Effector memory CD8-positive, alpha-beta T cell (primary cell): ENCODE results near the gene EIPR1.

Experiments used
- ATAC-seq: fragments of 150-1000 bp; cut with Tn5 transposase; replicated peaks from 2 replicates; pipeline ENCODE4 v1.10.0; 2021; ENCODE audit warnings: mild to moderate bottlenecking, moderate library complexity
- DNase-seq, 3 experiments: peaks; one replicate each; pipeline ENCODE4 v3.0.0; 2021
- H3K27ac Mint-ChIP-seq, 2 donors: one replicate each; pipeline ENCODE4 v1.8.0; 2022; ENCODE audit warnings: mild to moderate bottlenecking in 2 of 2, mixed read lengths in 2 of 2, moderate library complexity in 2 of 2
- H3K27me3 Mint-ChIP-seq, 2 donors: one replicate each; pipeline ENCODE4 v1.8.0; 2022; ENCODE audit warnings: mixed read lengths in 2 of 2
- H3K36me3 Mint-ChIP-seq: one replicate; pipeline ENCODE4 v1.8.0; 2022; ENCODE audit warnings: mild to moderate bottlenecking, moderate library complexity, mixed read lengths; ENCODE audit not compliant: insufficient read depth
- H3K4me1 Mint-ChIP-seq, 2 donors: one replicate each; pipeline ENCODE4 v1.8.0; 2022; ENCODE audit warnings: low read depth in 2 of 2, mixed read lengths in 2 of 2
- H3K4me3 Mint-ChIP-seq, 2 donors: one replicate each; pipeline ENCODE4 v1.8.0; 2022; ENCODE audit warnings: mild to moderate bottlenecking in 2 of 2, mixed read lengths in 2 of 2, moderate library complexity in 2 of 2
- H3K9me3 Mint-ChIP-seq, 2 donors: one replicate each; pipeline ENCODE4 v1.8.0; 2022; ENCODE audit warnings: mixed read lengths in 2 of 2

Gene EIPR1

GRCh38 chr2:3413697-3414096 is 36.1 kb upstream of the EIPR1 start:
- Mint-ChIP-seq H3K4me1 (peaks cover 12 to 25% of the 10 kb centered on the region in 2 donors), H3K27ac (no peak overlapping the region), H3K27me3 (no peaks in the 10 kb centered on the region), H3K36me3 (peaks cover 15% of the 10 kb centered on the region), H3K4me3 (no peak overlapping the region), H3K9me3 (no peaks in the 10 kb centered on the region)
- DNase-seq (no peak), ATAC-seq (no peak)

- H3K27ac Mint-ChIP-seq: peak overlapping the region in 1 of 2 donors; percentile 11
- no peak for DNase-seq
- H3K36me3 Mint-ChIP-seq: peaks cover 14% of the 10 kb centered on the region
- H3K27me3 Mint-ChIP-seq: no peaks in the 10 kb centered on the region
- ATAC-seq: no peak
- H3K4me3 Mint-ChIP-seq: no peak overlapping the region
- peaks cover 8 to 27% of the 10 kb centered on the region in 2 donors for H3K4me1 Mint-ChIP-seq
- no peaks in the 10 kb centered on the region for H3K9me3 Mint-ChIP-seq
Measured at GRCh38 chr2:3411103-3411502, 33.5 kb upstream of the EIPR1 start.

GRCh38 chr2:3409627-3410170 is 32.1 kb upstream of the EIPR1 start:
- DNase-seq: no peak
- no peak for ATAC-seq
- Mint-ChIP-seq H3K27me3 (no peaks in the 10 kb centered on the region), H3K36me3 (peaks cover 15% of the 10 kb centered on the region), H3K9me3 (no peaks in the 10 kb centered on the region), H3K27ac (no peak overlapping the region), H3K4me1 (peaks cover 11 to 27% of the 10 kb centered on the region in 2 donors), H3K4me3 (no peak overlapping the region)

DNA sequence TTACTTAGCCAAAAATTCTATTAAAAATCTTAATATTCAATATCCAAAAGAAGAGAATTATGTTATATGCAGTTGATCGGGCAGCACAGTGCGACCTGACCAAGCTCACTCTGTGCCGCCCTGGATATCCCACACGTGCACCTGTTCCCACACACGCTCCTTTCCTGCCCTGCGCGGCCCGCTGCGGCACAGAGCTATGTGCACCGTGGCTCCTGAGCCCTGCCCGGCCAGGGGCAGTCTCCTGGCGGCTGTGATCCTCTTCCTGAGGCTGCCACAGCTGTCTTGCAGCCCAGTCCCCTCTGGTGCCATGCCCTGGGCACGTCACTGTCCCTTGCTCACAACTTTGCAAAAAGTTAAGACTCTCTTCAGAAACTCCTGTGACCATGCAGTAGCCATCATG is 31.2 kb upstream of the EIPR1 start:
- H3K27ac Mint-ChIP-seq: no peak overlapping the region
- ATAC-seq (no peak), DNase-seq (no peak)
- no peaks in the 10 kb centered on the region for H3K9me3 Mint-ChIP-seq
- H3K36me3 Mint-ChIP-seq: peaks cover 25% of the 10 kb centered on the region
- H3K4me3 Mint-ChIP-seq: no peak overlapping the region
- H3K27me3 Mint-ChIP-seq: no peaks in the 10 kb centered on the region
- peaks cover 15 to 36% of the 10 kb centered on the region in 2 donors for H3K4me1 Mint-ChIP-seq

- Mint-ChIP-seq H3K27ac (no peak overlapping the region), H3K4me1 (peaks cover 13 to 32% of the 10 kb centered on the region in 2 donors), H3K27me3 (no peaks in the 10 kb centered on the region), H3K4me3 (no peak overlapping the region), H3K9me3 (no peaks in the 10 kb centered on the region), H3K36me3 (peaks cover 45% of the 10 kb centered on the region)
- no peak for DNase-seq
- no peak for ATAC-seq
Measured at GRCh38 chr2:3406501-3406900, 28.9 kb upstream of the EIPR1 start.

- peaks cover 13 to 34% of the 10 kb centered on the region in 2 donors for H3K4me1 Mint-ChIP-seq
- peaks cover 50% of the 10 kb centered on the region for H3K36me3 Mint-ChIP-seq
- no peak for ATAC-seq
- DNase-seq: no peak
- no peak overlapping the region for H3K27ac Mint-ChIP-seq
- H3K9me3 Mint-ChIP-seq: no peaks in the 10 kb centered on the region
- no peaks in the 10 kb centered on the region for H3K27me3 Mint-ChIP-seq
- H3K4me3 Mint-ChIP-seq: no peak overlapping the region
Measured at GRCh38 chr2:3405876-3406275, 28.3 kb upstream of the EIPR1 start.

GRCh38 chr2:3405307-3405706 is 27.7 kb upstream of the EIPR1 start:
- Mint-ChIP-seq H3K27ac (no peak overlapping the region), H3K27me3 (no peaks in the 10 kb centered on the region), H3K4me1 (peaks cover 18 to 40% of the 10 kb centered on the region in 2 donors), H3K4me3 (no peak overlapping the region), H3K36me3 (peaks cover 51% of the 10 kb centered on the region), H3K9me3 (no peaks in the 10 kb centered on the region)
- no peak for ATAC-seq
- no peak for DNase-seq

- Mint-ChIP-seq H3K4me3 (no peak overlapping the region), H3K27ac (peak overlapping the region; percentile 3 to 77), H3K9me3 (no peaks in the 10 kb centered on the region), H3K4me1 (peaks cover 18 to 36% of the 10 kb centered on the region in 2 donors), H3K36me3 (peaks cover 51% of the 10 kb centered on the region), H3K27me3 (no peaks in the 10 kb centered on the region)
- DNase-seq (no peak), ATAC-seq (no peak)
Measured at GRCh38 chr2:3404349-3404894, 26.8 kb upstream of the EIPR1 start.

GRCh38 chr2:3403587-3404334 is 26.1 kb upstream of the EIPR1 start:
- DNase-seq (no peak), ATAC-seq (no peak)
- peaks cover 17 to 33% of the 10 kb centered on the region in 2 donors for H3K4me1 Mint-ChIP-seq
- peaks cover 45% of the 10 kb centered on the region for H3K36me3 Mint-ChIP-seq
- H3K9me3 Mint-ChIP-seq: no peaks in the 10 kb centered on the region
- H3K27me3 Mint-ChIP-seq: no peaks in the 10 kb centered on the region
- H3K4me3 Mint-ChIP-seq: no peak overlapping the region
- H3K27ac Mint-ChIP-seq: peak overlapping the region; percentile 3 to 77

GRCh38 chr2:3399829-3400228 is 22.2 kb upstream of the EIPR1 start:
- Mint-ChIP-seq H3K36me3 (peaks cover 47% of the 10 kb centered on the region), H3K27ac (no peak overlapping the region), H3K4me3 (no peak overlapping the region), H3K9me3 (peaks cover 0 to 5% of the 10 kb centered on the region in 2 donors), H3K27me3 (no peaks in the 10 kb centered on the region), H3K4me1 (peaks cover 15 to 33% of the 10 kb centered on the region in 2 donors)
- no peak for DNase-seq
- ATAC-seq: no peak

- DNase-seq (no peak), ATAC-seq (no peak)
- Mint-ChIP-seq H3K36me3 (peaks cover 43% of the 10 kb centered on the region), H3K9me3 (peaks cover 0 to 5% of the 10 kb centered on the region in 2 donors), H3K4me3 (no peak overlapping the region), H3K27me3 (no peaks in the 10 kb centered on the region), H3K4me1 (peaks cover 12 to 30% of the 10 kb centered on the region in 2 donors), H3K27ac (no peak overlapping the region)
Measured at GRCh38 chr2:3399381-3399780, 21.8 kb upstream of the EIPR1 start.

DNA sequence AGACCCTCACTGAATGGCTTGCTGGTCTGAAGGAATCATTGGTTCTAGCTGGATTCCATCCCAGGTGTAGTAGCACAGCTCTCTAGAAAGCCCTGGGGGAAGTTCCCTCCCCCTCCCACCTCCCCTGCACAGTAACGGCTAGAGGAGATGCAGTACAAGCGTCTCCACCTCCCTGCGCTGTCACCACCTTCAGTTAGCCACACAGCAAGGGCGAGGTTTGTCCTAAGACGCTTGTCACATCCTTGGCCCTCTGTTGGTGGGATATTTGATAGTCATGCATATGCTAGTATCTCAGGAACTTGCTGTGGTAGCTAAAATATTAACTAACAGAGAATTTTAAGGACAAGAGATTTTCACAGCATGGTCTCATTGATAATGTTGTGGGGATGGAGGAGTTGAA is 21.2 kb upstream of the EIPR1 start:
- DNase-seq: no peak
- no peak overlapping the region for H3K4me3 Mint-ChIP-seq
- no peaks in the 10 kb centered on the region for H3K27me3 Mint-ChIP-seq
- H3K4me1 Mint-ChIP-seq: peaks cover 11 to 25% of the 10 kb centered on the region in 2 donors
- H3K36me3 Mint-ChIP-seq: peaks cover 43% of the 10 kb centered on the region
- H3K27ac Mint-ChIP-seq: no peak overlapping the region
- H3K9me3 Mint-ChIP-seq: peaks cover 0 to 5% of the 10 kb centered on the region in 2 donors
- no peak for ATAC-seq

DNA sequence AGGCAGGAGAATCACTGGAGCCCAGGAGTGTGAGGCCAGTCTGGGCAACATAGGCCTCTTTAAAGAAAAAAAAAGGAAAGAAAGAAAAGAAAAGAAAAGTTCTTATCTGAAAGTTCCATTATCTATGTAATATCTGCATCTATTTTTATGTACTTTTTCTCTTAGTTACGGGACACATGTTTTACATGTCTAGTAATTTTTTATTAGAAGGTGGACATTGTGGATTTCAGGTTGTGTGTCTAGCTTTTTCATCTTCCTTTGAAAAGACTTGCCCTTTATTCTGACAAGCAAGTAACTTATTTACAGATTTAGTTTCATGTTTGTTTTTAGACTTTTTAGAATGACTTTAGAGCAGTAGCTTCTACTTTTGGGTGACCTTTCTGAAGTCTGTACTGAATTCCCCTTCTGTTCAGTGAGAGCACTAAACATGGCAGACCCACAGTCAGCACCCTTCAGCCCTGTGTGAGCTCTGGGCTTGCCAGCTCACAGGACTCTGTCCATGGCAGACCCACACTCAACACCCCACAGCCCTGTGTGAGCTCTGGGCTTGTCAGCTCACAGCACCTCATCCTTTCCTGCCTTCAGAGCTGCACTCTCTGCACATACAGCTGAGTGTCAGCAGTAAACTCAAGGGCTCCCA is 19.4 kb upstream of the EIPR1 start:
- peaks cover 32% of the 10 kb centered on the region for H3K36me3 Mint-ChIP-seq
- DNase-seq (no peak), ATAC-seq (no peak)
- peaks cover 11 to 35% of the 10 kb centered on the region in 2 donors for H3K4me1 Mint-ChIP-seq
- peaks cover 0 to 5% of the 10 kb centered on the region in 2 donors for H3K9me3 Mint-ChIP-seq
- H3K27ac Mint-ChIP-seq: no peak overlapping the region
- H3K4me3 Mint-ChIP-seq: no peak overlapping the region
- no peaks in the 10 kb centered on the region for H3K27me3 Mint-ChIP-seq
